ENCODE data around the gene TEX29. TPM values are rescaled to one million over a fixed set of nuclear protein-coding genes. Genes with fewer than 3 reads are reported as not detected.

TEX29 gene
- total RNA-seq, 1 experiment from 2014 or later: 0.45 TPM

DNA sequence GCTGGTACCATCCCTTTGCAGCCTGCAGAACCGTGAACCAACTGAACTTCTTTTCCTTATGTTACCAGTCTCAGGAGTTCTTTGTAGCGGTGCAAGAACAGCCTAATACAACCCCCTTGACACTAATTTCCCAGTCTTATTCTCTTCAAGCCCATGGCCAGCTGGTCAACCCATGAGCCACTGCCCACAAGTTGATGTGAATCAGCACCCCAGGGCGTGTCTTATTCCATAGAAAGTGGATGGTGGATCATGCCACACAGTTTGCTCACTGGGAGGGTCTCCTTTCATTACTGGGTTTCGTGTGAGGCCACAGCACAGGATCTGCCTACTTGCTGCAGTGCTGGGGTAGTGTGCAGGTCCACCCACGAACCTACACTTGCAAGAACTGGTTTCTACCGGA, 27.0 kb downstream of the TEX29 start:
- no peak for DNase-seq (ENCODE audit: low spot score)

DNA sequence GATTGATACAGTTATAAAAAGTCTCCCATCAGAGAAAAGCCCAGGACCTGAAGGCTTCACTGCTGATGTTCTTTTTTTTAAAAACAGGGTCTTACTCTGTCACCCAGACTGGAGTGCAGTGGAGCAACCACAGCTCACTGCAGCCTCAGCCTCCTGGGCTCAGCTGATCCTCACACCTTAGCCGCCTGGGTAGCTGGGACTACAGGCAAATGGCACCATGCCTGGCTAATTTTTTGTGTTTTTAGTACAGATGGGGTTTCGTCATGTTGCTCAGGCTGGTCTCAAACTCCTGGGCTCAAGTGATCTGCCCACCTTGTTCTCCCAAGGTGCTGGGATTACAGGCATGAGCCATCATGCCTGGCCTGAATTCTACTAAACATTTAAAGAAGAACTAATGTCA, 33.1 kb downstream of the TEX29 start:
- intact Hi-C loops (cut with micrococcal nuclease; ENCODE audit: unreplicated experiment): no loop called here
- H3K9me3 ChIP-seq (ENCODE audit: low read depth, low read length, poor library complexity, severe bottlenecking): no peaks in the 10 kb centered on the region

More for the DNA sequence above, 27.0 kb downstream of the TEX29 start:
- Histone ChIP-seq H3K27me3 (replicated peaks; ENCODE audit: insufficient read depth, low read depth, low read length, poor library complexity) (no peaks in the 10 kb centered on the region), H3K36me3 (ENCODE audit: insufficient read depth, low read length, poor library complexity, severe bottlenecking) (no peaks in the 10 kb centered on the region), H3K4me3 (ENCODE audit: low read depth, low read length, poor library complexity, severe bottlenecking) (no peak overlapping the region), H3K27ac (ENCODE audit: low read depth, low read length, poor library complexity, severe bottlenecking) (no peak overlapping the region), H3K9me3 (ENCODE audit: low read depth, low read length, poor library complexity, severe bottlenecking) (no peaks in the 10 kb centered on the region), H3K4me1 (ENCODE audit: insufficient read depth, low read length, poor library complexity, severe bottlenecking) (no peaks in the 10 kb centered on the region)
- intact Hi-C loops (cut with micrococcal nuclease; ENCODE audit: unreplicated experiment): no loop called here
- BruUV-seq (replicated peaks): no TSS peak
- ChIA-PET POLR2A (ENCODE audit: low non-redundant PET) (no interaction called here), CTCF (no interaction called here)
- TF ChIP-seq CTCF (conservative IDR thresholded peaks at IDR 0.05; ENCODE audit: low read depth, low read length) (no peak), EZH2 (IDR thresholded peaks at IDR 0.05; ENCODE audit: borderline replicate concordance, low read depth, low read length, poor library complexity, severe bottlenecking) (no peak)

GRCh38 chr13:111354789-111355188, 34.3 kb downstream of the TEX29 start:
- H3K4me1 ChIP-seq (ENCODE audit: insufficient read depth, low read length, poor library complexity, severe bottlenecking): no peaks in the 10 kb centered on the region
- no peaks in the 10 kb centered on the region for H3K36me3 ChIP-seq (ENCODE audit: insufficient read depth, low read length, poor library complexity, severe bottlenecking)
- TF ChIP-seq EZH2 (IDR thresholded peaks at IDR 0.05; ENCODE audit: borderline replicate concordance, low read depth, low read length, poor library complexity, severe bottlenecking): no peak
- TF ChIP-seq CTCF (conservative IDR thresholded peaks at IDR 0.05; ENCODE audit: low read depth, low read length): no peak
- no peak overlapping the region for H3K27ac ChIP-seq (ENCODE audit: low read depth, low read length, poor library complexity, severe bottlenecking)
- POLR2A ChIA-PET (ENCODE audit: low non-redundant PET): no interaction called here
- DNase-seq (ENCODE audit: low spot score): no peak
- intact Hi-C loops (cut with micrococcal nuclease; ENCODE audit: unreplicated experiment): no loop called here
- CTCF ChIA-PET: no interaction called here
- no TSS peak for BruUV-seq (replicated peaks)
- H3K4me3 ChIP-seq (ENCODE audit: low read depth, low read length, poor library complexity, severe bottlenecking): no peak overlapping the region
- peaks cover 10% of the 10 kb centered on the region for H3K27me3 ChIP-seq (replicated peaks; ENCODE audit: insufficient read depth, low read depth, low read length, poor library complexity)
- H3K9me3 ChIP-seq (ENCODE audit: low read depth, low read length, poor library complexity, severe bottlenecking): no peaks in the 10 kb centered on the region

More for the DNA sequence above, 33.1 kb downstream of the TEX29 start:
- no peak for DNase-seq (ENCODE audit: low spot score)
- H3K27ac ChIP-seq (ENCODE audit: low read depth, low read length, poor library complexity, severe bottlenecking): no peak overlapping the region
- no peaks in the 10 kb centered on the region for H3K4me1 ChIP-seq (ENCODE audit: insufficient read depth, low read length, poor library complexity, severe bottlenecking)
- H3K4me3 ChIP-seq (ENCODE audit: low read depth, low read length, poor library complexity, severe bottlenecking): no peak overlapping the region
- ChIA-PET POLR2A (ENCODE audit: low non-redundant PET) (no interaction called here), CTCF (no interaction called here)
- BruUV-seq (replicated peaks): no TSS peak
- H3K36me3 ChIP-seq (ENCODE audit: insufficient read depth, low read length, poor library complexity, severe bottlenecking): no peaks in the 10 kb centered on the region
- TF ChIP-seq EZH2 (IDR thresholded peaks at IDR 0.05; ENCODE audit: borderline replicate concordance, low read depth, low read length, poor library complexity, severe bottlenecking) (no peak), CTCF (conservative IDR thresholded peaks at IDR 0.05; ENCODE audit: low read depth, low read length) (no peak)
- peaks cover 10% of the 10 kb centered on the region for H3K27me3 ChIP-seq (replicated peaks; ENCODE audit: insufficient read depth, low read depth, low read length, poor library complexity)
